Glutamatergic neuron (in vitro differentiated cells): ENCODE results near the gene KDM5B. TPM values are rescaled to one million over a fixed set of nuclear protein-coding genes. Genes with fewer than 3 reads are reported as not detected.

Experiments used
- DNase-seq: peaks from one replicate; pipeline ENCODE4 v3.0.0; 2022
- H3K27ac Mint-ChIP-seq: one replicate; pipeline ENCODE4 v1.8.0; 2020; ENCODE audit warnings: mild to moderate bottlenecking, mixed read lengths, inconsistent platforms; ENCODE audit not compliant: unreplicated experiment
- H3K27me3 Mint-ChIP-seq: one replicate; pipeline ENCODE4 v1.8.0; 2020; ENCODE audit warnings: mild to moderate bottlenecking, moderate library complexity, mixed read lengths, inconsistent platforms; ENCODE audit not compliant: unreplicated experiment
- H3K36me3 Mint-ChIP-seq: one replicate; pipeline ENCODE4 v1.8.0; 2020; ENCODE audit warnings: mild to moderate bottlenecking, mixed read lengths, inconsistent platforms; ENCODE audit not compliant: unreplicated experiment
- H3K4me1 Mint-ChIP-seq: one replicate; pipeline ENCODE4 v1.8.0; 2020; ENCODE audit warnings: mild to moderate bottlenecking, low read depth, mixed read lengths, inconsistent platforms; ENCODE audit not compliant: unreplicated experiment
- H3K4me3 Mint-ChIP-seq: one replicate; pipeline ENCODE4 v1.8.0; 2020; ENCODE audit warnings: mild to moderate bottlenecking, mixed read lengths, inconsistent platforms; ENCODE audit not compliant: unreplicated experiment
- H3K9me3 Mint-ChIP-seq: one replicate; pipeline ENCODE4 v1.8.0; 2020; ENCODE audit warnings: mild to moderate bottlenecking, moderate library complexity, mixed read lengths, inconsistent platforms; ENCODE audit not compliant: unreplicated experiment
- total RNA-seq: library from RNA; stranded (reverse); fragmentation: NEBNext Ultra II Directional; extraction: Animal tissue kit (Norgen Biotek cat#: 25700); gene quantifications from one replicate; pipeline ENCODE4 v1.2.1, GENCODE V29; 2021; ENCODE audit not compliant: unreplicated experiment
- TF ChIP-seq, protein P1 (sequence below): fragments of 200-600 bp; sonication (generic); IDR thresholded peaks from one replicate; pipeline ENCODE4 v1.5.0; 2021; ENCODE audit not compliant: partially characterized antibody, unreplicated experiment

The KDM5B gene
- total RNA-seq, 1 donor from 2014 or later, result 338 TPM

DNA sequence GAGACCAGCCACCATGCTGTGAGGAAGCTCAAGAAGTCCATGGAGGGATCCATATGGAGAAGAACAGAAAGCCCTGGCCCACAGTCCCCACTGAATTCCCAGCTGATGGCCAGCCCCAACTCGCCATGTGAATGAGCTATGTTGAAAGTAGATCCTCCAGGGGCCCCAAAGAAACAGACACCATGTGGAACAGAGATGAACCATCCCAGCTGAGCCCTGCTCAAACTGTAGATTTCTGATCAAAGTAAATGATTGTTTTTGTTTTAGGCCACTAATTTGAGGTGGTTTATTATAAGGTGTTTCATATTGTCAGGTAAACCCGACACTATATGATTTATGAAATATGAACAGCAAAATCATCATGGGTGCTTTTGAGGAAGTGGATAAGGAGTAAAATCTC, 130.8 kb downstream of the KDM5B start:
- no peak for DNase-seq
- peaks cover 9% of the 10 kb centered on the region for H3K4me1 Mint-ChIP-seq
- peaks cover 2% of the 10 kb centered on the region for H3K9me3 Mint-ChIP-seq
- no peak overlapping the region for H3K4me3 Mint-ChIP-seq
- no peak overlapping the region for H3K27ac Mint-ChIP-seq
- TF ChIP-seq, protein P1, sequence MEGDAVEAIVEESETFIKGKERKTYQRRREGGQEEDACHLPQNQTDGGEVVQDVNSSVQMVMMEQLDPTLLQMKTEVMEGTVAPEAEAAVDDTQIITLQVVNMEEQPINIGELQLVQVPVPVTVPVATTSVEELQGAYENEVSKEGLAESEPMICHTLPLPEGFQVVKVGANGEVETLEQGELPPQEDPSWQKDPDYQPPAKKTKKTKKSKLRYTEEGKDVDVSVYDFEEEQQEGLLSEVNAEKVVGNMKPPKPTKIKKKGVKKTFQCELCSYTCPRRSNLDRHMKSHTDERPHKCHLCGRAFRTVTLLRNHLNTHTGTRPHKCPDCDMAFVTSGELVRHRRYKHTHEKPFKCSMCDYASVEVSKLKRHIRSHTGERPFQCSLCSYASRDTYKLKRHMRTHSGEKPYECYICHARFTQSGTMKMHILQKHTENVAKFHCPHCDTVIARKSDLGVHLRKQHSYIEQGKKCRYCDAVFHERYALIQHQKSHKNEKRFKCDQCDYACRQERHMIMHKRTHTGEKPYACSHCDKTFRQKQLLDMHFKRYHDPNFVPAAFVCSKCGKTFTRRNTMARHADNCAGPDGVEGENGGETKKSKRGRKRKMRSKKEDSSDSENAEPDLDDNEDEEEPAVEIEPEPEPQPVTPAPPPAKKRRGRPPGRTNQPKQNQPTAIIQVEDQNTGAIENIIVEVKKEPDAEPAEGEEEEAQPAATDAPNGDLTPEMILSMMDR, result no peak
- no peaks in the 10 kb centered on the region for H3K27me3 Mint-ChIP-seq
- H3K36me3 Mint-ChIP-seq, result peaks cover 12% of the 10 kb centered on the region

Other genes with a start within 250 kb of the KDM5B start
- gene SYT2, start 98.0 kb downstream of the KDM5B start, total RNA-seq, result 2.6 TPM
- 7.7 TPM for gene PCAT6, start 2.5 kb upstream of the KDM5B start, total RNA-seq
- 16.4 TPM for gene RABIF, start 80.7 kb upstream of the KDM5B start, total RNA-seq
- gene KLHL12, start 118.8 kb upstream of the KDM5B start, total RNA-seq, result 30.9 TPM
- 48.4 TPM for gene ADIPOR1, start 149.9 kb upstream of the KDM5B start, total RNA-seq
- gene CYB5R1, start 158.8 kb upstream of the KDM5B start, total RNA-seq, result 89.1 TPM
- gene TMEM183A, start 199.0 kb upstream of the KDM5B start, total RNA-seq, result 61.5 TPM
- gene PPFIA4, start 218.1 kb upstream of the KDM5B start, total RNA-seq, result 74.7 TPM